GM18951 (cell line): Measurements from ENCODE around the gene PES1.
"Not testable (repeated sequence)": the region's sequence is repeated elsewhere in the genome, so short reads cannot be mapped to it uniquely, and the experiment has no call there.

ENCODE experiments used
- POLR2A ChIP-seq: IDR thresholded peaks from 4 replicates; pipeline ENCODE4 v1.6.1; 2011; ENCODE audit warnings: mild to moderate bottlenecking; ENCODE audit not compliant: insufficient read length, insufficient read depth; ENCODE audit errors: extremely low read depth
- in situ Hi-C: fragments of 300-500 bp; cut with MboI; formaldehyde crosslinking; loops from one replicate; pipeline ENCODE4 v1.12.0; 2022; ENCODE audit warnings: low sequenced_read_pairs, mixed read lengths, inconsistent platforms; ENCODE audit not compliant: unreplicated experiment

The PES1 gene

GRCh38 chr22:30562366-30562765 lies 29.3 kb downstream of the PES1 start:
- in situ Hi-C loops: no loop called here
- TF ChIP-seq POLR2A: no peak

- in situ Hi-C loops: no loop called here
- no peak for TF ChIP-seq POLR2A
Measured at GRCh38 chr22:30561402-30562189, 30.1 kb downstream of the PES1 start.

GRCh38 chr22:30560643-30561202 lies 31.0 kb downstream of the PES1 start:
- in situ Hi-C loops: not testable (repeated sequence)

DNA sequence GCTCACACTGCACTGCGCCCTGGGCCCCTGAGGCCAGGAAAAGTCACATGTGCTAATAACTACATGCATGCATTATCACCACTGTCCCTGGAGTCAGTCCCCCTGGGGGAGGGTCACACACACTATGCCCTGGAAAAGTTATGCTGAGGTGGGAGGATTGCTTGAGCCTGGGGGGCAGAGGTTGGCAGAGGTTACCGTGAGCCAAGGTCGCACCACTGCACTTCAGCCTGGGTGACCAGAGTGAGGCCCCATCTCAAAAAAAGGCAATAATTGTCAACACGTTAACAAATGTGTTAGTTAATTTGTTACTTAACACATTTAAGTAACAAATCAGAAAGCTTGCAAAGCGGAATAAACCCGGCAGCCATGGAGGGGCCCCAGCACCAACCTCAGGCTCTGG lies 31.8 kb downstream of the PES1 start:
- no peak for TF ChIP-seq POLR2A
- in situ Hi-C loops: no loop called here

DNA sequence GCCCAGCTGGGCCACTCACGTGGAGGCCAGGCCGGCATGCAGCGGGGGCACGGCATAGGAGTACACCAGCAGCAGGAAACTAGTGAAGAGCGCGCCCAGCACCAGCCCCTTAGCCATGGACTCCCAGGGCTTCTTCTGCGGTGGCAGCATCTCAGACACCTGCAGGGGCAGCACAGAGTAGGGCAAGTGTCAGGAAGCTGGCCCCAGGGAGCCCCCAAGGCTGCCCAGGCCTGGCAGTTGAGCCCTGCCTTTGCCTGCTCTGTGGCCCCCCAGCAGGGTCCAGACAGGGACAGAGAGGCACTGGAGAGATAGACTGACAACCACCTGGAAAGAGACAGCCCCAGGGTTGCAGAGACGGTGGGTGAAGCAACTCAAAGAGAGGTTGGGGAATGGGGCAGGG lies 34.5 kb downstream of the PES1 start:
- in situ Hi-C loops: no loop called here
- no peak for TF ChIP-seq POLR2A

DNA sequence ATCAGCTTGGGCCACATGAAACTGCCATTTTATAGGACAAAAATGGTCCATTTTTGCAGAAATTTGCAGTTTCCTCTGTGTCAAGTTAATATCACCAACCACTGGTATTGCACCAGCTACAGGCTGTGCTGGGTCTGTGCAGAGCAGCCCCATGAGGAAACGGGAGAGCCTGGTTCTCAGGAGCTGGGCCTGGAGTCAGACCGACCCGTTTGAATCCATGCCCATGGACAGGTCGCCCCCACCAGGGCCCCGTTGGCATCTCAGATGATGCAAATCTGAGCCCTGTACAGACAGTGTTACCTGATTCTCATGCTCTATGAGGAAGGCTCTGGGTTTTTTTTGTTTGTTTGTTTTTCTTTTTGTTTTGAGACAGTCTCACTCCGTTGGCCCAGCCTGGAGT lies 35.3 kb downstream of the PES1 start:
- TF ChIP-seq POLR2A: no peak
- in situ Hi-C loops: no loop called here

DNA sequence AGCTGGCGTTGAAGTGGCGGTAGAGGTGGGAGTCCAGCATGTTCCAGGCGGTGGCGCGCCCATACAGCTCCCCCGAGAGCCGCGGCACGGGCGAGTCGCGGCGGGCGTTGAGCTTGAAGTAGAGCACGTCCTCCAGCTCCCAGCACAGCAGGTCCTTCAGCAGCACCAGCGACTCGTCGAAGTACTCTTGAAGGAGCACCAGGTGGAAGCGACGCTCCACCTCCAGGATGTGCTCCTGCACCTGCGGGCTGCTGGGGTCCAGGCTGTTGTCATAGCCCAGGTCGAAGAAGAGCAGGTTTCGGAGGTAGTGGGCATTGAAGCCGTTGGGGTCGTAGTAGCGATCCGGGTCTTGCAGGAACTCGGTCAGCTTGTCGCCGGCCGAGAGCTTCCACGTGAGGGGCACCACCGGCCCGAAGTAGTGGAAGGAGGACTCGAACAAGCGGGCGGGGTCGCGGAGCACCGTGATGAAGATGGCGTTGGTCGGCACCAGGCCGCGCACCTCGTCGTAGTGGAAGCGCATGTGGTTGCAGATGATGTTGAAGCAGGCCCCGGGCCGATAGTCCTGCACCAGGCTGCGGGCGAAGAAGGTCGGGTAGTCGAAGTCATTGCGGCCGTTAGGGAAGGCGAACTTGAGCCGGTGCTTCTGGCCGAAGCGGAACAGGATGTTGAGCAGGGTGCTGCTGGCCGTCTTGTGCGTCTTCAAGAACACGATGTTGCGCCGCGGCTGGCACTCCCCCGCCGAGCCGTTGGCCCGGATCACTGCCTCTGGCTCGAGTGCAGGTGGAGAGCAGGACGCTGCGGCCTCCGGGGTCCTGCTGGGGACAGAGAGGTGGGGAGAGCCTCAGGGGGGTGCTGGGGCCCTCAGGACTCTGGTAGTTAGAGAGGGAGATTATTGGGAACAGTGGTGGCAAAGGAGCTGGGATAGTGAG lies 36.2 kb downstream of the PES1 start:
- in situ Hi-C loops: no loop called here
- TF ChIP-seq POLR2A: no peak

GRCh38 chr22:30553971-30554370 lies 37.7 kb downstream of the PES1 start:
- TF ChIP-seq POLR2A: no peak
- in situ Hi-C loops: no loop called here

GRCh38 chr22:30552719-30553118 lies 39.0 kb downstream of the PES1 start:
- in situ Hi-C loops: no loop called here
- no peak for TF ChIP-seq POLR2A

DNA sequence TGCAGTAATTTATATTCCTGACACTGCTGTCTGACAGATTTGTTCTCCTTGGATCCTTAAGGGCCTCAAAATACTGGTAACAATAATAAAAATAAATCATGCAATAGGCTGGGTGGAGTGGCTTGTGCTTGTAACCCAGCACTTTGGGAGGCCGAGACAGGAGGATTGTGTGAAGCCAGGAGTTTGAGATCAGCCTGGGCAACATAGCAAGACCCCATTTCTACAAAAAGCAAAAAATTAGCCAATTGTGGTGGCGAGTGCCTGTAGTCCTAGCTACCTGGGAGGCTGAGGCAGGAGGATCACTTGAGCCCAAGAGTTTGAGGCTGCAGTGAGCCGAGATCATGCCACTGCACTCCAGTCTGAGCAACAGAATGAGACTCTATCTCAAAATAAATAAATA lies 39.9 kb downstream of the PES1 start:
- in situ Hi-C loops: not testable (repeated sequence)

DNA sequence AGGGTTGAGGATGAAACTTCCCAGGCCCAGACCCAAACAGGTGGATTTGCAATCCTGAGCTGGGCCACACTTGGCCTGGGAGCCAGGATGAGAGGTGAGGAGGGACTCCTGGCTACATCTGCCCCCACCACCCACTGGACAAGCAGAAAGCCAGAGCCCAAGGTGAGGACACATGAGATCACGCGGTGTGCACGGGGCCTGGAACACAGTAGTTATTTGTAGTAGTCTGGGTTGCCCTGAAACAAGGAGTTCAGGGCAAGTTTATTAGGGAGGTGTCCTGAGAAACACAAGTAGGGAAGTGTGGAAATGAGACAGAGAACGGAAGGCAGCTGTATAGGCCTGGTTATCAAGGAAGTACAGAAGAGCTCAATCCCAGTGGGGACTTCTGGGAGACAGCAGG lies 44.5 kb downstream of the PES1 start:
- no peak for TF ChIP-seq POLR2A
- in situ Hi-C loops: no loop called here

- no peak for TF ChIP-seq POLR2A
- in situ Hi-C loops: no loop called here
Measured at GRCh38 chr22:30546616-30547015, 45.1 kb downstream of the PES1 start, which contains the start of gene SEC14L6. Gene SEC14L6 (minus strand): TSS chr22:30546741. CDS start chr22:30546682, 59 bp downstream.

DNA sequence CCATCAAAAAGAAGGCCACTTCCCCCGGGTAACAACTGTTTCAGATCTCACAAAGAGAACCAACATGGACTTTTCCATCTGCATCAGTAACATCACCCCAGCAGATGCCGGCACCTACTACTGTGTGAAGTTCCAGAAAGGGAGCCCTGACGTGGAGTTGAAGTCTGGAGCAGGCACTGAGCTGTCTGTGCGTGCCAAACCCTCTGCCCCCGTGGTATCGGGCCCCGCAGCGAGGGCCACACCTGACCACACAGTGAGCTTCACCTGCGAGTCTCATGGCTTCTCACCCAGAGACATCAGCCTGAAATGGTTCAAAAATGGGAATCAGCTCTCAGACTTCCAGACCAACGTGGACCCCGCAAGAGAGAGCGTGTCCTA lies 48.9 kb downstream of the PES1 start:
- no peak for TF ChIP-seq POLR2A
- in situ Hi-C loops: no loop called here
